ENCODE measurements around the gene SYCE1L.

The SYCE1L gene

DNA sequence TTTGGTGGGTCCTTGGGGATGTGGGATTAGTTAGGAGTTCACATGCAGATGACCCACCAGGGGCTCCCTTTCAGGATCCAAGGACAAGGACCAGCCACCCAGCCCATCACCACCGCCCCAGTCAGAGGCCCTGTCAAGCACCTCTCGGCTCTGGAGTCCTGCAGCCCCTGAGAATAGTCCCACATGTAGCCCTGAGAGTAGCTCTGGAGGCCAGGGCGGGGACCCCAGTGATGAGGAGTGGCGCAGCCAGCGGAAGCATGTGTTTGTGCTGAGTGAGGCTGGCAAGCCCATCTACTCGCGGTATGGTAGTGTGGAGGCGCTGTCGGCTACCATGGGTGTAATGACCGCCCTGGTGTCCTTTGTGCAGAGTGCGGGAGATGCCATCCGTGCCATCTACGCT is 5.8 kb upstream of the SYCE1L start:
- TF ChIP-seq POLR2AphosphoS5 (IDR thresholded peaks at IDR 0.05; ENCODE audit: borderline replicate concordance, low read depth, low read length), result no peak
- Histone ChIP-seq H3K4me3 (no peak overlapping the region), H3K36me3 (ENCODE audit: insufficient read depth, low read length) (no peaks in the 10 kb centered on the region; the same call in 1 of the 2 replicates), H3K9ac (ENCODE audit: insufficient read length) (no peak overlapping the region), H3K27ac (no peak overlapping the region), H3K9me3 (ENCODE audit: low read depth, low read length) (no peaks in the 10 kb centered on the region)
- no peak for DNase-seq (ENCODE audit: low read depth, low spot score)

DNA sequence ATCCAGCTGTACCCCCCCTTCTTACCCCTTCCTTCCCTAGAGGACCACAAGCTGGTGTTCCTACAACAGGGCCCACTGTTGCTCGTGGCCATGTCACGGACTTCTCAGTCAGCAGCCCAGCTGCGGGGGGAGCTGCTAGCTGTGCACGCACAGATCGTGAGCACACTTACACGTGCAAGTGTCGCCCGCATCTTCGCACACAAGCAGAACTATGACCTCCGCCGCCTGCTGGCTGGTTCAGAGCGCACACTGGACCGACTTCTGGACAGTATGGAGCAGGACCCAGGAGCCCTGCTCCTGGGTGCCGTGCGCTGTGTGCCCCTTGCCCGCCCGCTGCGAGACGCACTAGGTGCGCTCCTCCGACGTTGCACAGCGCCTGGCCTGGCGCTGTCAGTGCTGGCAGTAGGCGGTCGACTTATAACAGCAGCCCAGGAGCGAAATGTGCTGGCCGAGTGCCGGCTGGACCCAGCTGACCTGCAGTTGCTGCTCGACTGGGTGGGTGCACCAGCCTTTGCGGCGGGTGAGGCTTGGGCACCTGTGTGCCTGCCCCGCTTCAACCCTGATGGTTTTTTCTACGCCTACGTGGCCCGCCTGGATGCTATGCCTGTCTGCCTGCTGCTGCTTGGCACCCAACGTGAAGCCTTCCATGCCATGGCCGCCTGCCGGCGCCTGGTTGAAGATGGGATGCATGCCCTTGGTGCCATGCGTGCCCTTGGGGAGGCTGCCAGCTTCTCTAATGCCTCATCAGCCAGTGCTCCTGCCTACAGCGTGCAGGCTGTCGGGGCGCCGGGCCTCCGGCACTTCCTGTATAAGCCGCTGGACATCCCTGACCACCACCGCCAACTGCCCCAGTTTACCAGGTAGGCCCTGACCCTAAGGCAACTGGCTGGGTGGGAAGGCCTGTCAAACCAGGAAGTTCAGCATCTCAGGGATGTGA is 4.6 kb upstream of the SYCE1L start:
- no peaks in the 10 kb centered on the region for H3K9me3 ChIP-seq (ENCODE audit: low read depth, low read length)
- no peak overlapping the region for H3K9ac ChIP-seq (ENCODE audit: insufficient read length)
- no peak overlapping the region for H3K27ac ChIP-seq
- no peak for TF ChIP-seq FOXP2 (optimal IDR thresholded peaks at IDR 0.05; ENCODE audit: control extremely low read depth, extremely low read length, insufficient read depth)
- no peak for TF ChIP-seq POLR2AphosphoS5 (IDR thresholded peaks at IDR 0.05; ENCODE audit: borderline replicate concordance, low read depth, low read length)
- TF ChIP-seq EZH2 (IDR thresholded peaks at IDR 0.05), result no peak
- no peak overlapping the region for H3K4me3 ChIP-seq
- DNase-seq (ENCODE audit: low read depth, low spot score), result no peak
- H3K36me3 ChIP-seq (ENCODE audit: insufficient read depth, low read length), result no peaks in the 10 kb centered on the region; the same call in 1 of the 2 replicates

DNA sequence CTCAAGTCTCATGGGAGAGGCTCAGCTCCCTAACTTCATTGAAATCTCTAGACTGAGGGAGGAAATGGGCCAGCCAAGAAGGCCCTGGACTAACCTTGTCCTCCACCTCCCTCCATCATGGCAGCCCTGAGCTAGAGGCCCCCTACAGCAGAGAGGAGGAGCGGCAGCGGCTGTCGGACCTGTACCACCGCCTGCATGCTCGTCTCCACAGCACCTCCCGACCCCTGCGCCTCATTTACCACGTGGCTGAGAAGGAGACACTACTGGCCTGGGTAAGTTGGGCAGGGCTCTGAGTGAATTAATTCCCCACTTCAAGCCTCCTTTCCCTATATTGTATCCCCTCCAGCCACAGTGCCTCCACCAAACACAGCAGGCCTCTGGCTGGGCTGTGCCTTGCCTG is 3.8 kb upstream of the SYCE1L start:
- no peak for TF ChIP-seq EZH2 (IDR thresholded peaks at IDR 0.05)
- Histone ChIP-seq H3K9me3 (ENCODE audit: low read depth, low read length) (no peaks in the 10 kb centered on the region), H3K27ac (no peak overlapping the region), H3K36me3 (ENCODE audit: insufficient read depth, low read length) (no peaks in the 10 kb centered on the region; the same call in 1 of the 2 replicates), H3K9ac (ENCODE audit: insufficient read length) (no peak overlapping the region), H3K4me3 (no peak overlapping the region)
- no peak for DNase-seq (ENCODE audit: low read depth, low spot score)

DNA sequence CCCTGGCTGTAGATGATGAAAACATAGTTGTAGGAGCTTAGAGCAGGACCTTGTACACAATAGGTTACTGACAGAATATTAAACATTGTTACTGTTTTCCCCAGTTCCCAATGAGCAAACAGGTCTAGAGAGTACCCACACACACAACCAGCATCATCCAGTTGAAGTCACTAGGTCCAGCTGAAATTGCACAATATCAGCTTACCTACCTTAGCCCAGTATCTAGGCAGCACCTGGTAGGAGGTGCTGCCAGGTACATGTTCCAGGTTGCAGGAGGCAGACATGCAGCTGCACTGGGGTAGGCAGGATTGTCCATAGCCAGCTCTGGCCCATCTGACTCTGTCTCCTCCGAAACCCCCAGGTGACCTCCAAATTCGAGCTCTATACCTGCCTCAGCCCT is 1.5 kb upstream of the SYCE1L start:
- H3K9me3 ChIP-seq (ENCODE audit: low read depth, low read length), result no peaks in the 10 kb centered on the region
- H3K9ac ChIP-seq (ENCODE audit: insufficient read length), result no peak overlapping the region
- H3K4me3 ChIP-seq, result no peak overlapping the region
- no peak for TF ChIP-seq EZH2 (IDR thresholded peaks at IDR 0.05)
- TF ChIP-seq POLR2AphosphoS5 (IDR thresholded peaks at IDR 0.05; ENCODE audit: borderline replicate concordance, low read depth, low read length), result no peak
- TF ChIP-seq FOXP2 (optimal IDR thresholded peaks at IDR 0.05; ENCODE audit: control extremely low read depth, extremely low read length, insufficient read depth), result no peak
- H3K36me3 ChIP-seq (ENCODE audit: insufficient read depth, low read length), result no peaks in the 10 kb centered on the region; the same call in 1 of the 2 replicates
- H3K27ac ChIP-seq, result no peak overlapping the region
- DNase-seq (ENCODE audit: low read depth, low spot score), result no peak

DNA sequence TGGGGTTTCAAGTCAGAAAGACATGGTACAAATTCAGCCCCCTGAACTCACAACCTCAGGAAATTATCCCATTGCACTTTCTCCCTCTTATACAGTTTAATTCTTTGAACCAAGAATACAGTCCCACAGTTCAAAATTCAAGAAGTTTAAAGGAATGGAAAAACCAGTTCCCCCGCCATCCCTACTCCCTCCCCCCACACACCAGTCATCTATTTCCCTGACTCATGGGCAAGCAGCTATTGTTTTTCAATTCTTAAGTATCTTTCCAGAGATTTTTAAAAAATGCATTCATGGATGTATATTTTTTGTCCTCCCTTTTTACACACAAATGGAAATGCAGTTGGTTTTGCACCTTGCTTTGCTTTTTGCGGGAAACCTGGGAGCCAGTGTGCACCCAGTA is 7.3 kb downstream of the SYCE1L start:
- no peaks in the 10 kb centered on the region for H3K9me3 ChIP-seq (ENCODE audit: low read depth, low read length)

DNA sequence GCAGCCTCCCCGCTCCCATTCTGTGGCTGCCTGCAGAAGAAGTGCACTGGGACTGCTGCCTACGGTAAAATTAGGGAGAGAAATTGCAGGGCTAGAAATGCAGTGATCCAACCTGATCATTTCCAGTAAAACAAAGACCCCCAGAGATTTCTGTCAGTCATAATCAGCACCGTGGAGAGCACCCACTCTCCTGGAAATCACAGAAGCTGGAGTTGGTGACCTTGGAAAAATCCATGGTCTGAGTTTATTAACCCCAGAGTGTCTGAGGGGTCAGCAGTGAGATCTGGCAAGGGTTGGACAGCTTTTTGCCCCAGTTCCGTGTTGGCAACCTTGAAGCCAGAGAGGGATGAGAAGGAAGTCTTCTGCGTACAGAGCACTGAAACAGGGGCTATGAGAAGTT is 7.8 kb downstream of the SYCE1L start:
- no peak for DNase-seq (ENCODE audit: low read depth, low spot score)
- TF ChIP-seq EZH2 (IDR thresholded peaks at IDR 0.05), result no peak
- no peak for TF ChIP-seq FOXP2 (optimal IDR thresholded peaks at IDR 0.05; ENCODE audit: control extremely low read depth, extremely low read length, insufficient read depth)
- no peak for TF ChIP-seq POLR2AphosphoS5 (IDR thresholded peaks at IDR 0.05; ENCODE audit: borderline replicate concordance, low read depth, low read length)
- Histone ChIP-seq H3K36me3 (ENCODE audit: insufficient read depth, low read length) (no peaks in the 10 kb centered on the region), H3K27ac (no peak overlapping the region), H3K9ac (ENCODE audit: insufficient read length) (no peak overlapping the region), H3K4me3 (no peak overlapping the region), H3K9me3 (ENCODE audit: low read depth, low read length) (no peaks in the 10 kb centered on the region)

More for the DNA sequence above, 7.3 kb downstream of the SYCE1L start:
- no peak overlapping the region for H3K27ac ChIP-seq
- H3K36me3 ChIP-seq (ENCODE audit: insufficient read depth, low read length), result no peaks in the 10 kb centered on the region
- no peak overlapping the region for H3K9ac ChIP-seq (ENCODE audit: insufficient read length)
- no peak for DNase-seq (ENCODE audit: low read depth, low spot score)
- TF ChIP-seq FOXP2 (optimal IDR thresholded peaks at IDR 0.05; ENCODE audit: control extremely low read depth, extremely low read length, insufficient read depth), result no peak
- no peak for TF ChIP-seq POLR2AphosphoS5 (IDR thresholded peaks at IDR 0.05; ENCODE audit: borderline replicate concordance, low read depth, low read length)
- no peak for TF ChIP-seq EZH2 (IDR thresholded peaks at IDR 0.05)
- no peak overlapping the region for H3K4me3 ChIP-seq

DNA sequence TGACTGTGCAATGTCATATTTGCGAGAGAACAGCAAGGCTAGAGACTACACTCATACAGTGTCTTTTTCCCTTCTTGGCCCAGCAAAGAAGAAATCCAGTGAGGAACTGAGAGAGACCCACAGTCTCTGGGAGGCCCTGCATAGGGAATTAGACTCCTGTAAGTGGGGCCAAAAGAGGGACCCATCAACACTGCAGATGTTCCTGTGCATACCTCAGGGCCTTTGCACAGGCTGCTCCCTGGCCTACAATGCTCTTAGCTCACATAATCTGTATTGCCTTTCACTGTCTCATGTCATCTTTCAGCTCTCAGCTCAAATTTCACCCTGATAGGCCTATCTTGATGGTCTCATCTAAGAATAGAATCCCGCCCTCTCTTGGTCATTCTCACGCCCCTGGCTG is 9.2 kb downstream of the SYCE1L start:
- Histone ChIP-seq H3K9me3 (ENCODE audit: low read depth, low read length) (no peaks in the 10 kb centered on the region), H3K27ac (no peak overlapping the region), H3K9ac (ENCODE audit: insufficient read length) (no peak overlapping the region), H3K36me3 (ENCODE audit: insufficient read depth, low read length) (no peaks in the 10 kb centered on the region), H3K4me3 (no peak overlapping the region)
- TF ChIP-seq EZH2 (IDR thresholded peaks at IDR 0.05) (no peak), POLR2AphosphoS5 (IDR thresholded peaks at IDR 0.05; ENCODE audit: borderline replicate concordance, low read depth, low read length) (no peak), FOXP2 (optimal IDR thresholded peaks at IDR 0.05; ENCODE audit: control extremely low read depth, extremely low read length, insufficient read depth) (no peak)
- no peak for DNase-seq (ENCODE audit: low read depth, low spot score)

DNA sequence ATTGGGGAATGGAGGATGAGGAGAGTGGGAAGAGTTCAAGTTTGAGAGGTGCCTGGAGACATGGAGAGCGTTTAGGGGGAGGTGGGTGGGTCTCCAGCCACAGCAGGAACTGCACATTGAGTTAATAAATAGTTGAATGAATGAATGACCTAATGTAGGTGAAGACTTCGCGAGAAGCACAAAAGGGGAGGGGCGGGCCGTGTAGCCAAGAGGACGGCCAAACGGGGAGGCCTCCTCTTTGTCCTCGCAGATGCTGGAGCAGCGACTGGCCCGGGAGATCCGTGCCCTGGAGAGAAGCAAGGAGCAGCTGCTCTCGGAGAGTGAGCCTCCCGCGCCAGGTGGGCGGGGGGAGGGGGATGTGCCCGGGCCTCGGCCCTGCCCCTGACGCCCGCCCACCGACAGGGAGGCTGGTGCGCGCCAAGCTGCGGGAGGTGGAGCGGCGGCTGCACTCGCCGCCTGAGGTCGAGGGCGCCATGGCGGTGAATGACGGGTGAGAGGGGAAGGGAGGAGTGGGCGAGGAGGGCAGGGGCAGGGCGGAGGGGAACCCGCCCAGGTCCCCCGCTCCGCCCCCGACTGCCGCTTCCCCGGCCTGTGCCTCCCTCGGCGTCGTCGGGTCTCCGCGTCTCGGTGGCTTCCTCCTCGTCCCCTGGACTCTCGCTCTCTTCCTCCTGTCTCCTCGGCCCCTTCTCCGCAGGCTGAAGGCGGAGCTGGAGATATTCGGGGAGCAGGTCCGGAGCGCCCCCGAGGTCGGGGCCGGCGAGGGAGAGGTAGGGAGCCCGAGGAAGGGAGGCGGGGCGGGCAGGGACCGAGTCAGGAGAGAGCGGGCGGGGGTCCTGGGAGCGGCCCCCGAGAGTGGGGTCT is 12.9 kb downstream of the SYCE1L start:
- no peak overlapping the region for H3K27ac ChIP-seq
- DNase-seq (ENCODE audit: low read depth, low spot score), result no peak
- peak overlapping the region; percentile 80 for H3K4me3 ChIP-seq
- H3K36me3 ChIP-seq (ENCODE audit: insufficient read depth, low read length), result no peaks in the 10 kb centered on the region
- H3K9me3 ChIP-seq (ENCODE audit: low read depth, low read length), result no peaks in the 10 kb centered on the region
- TF ChIP-seq FOXP2 (optimal IDR thresholded peaks at IDR 0.05; ENCODE audit: control extremely low read depth, extremely low read length, insufficient read depth), result no peak
- no peak for TF ChIP-seq POLR2AphosphoS5 (IDR thresholded peaks at IDR 0.05; ENCODE audit: borderline replicate concordance, low read depth, low read length)
- no peak for TF ChIP-seq EZH2 (IDR thresholded peaks at IDR 0.05)
- H3K9ac ChIP-seq (ENCODE audit: insufficient read length), result peak overlapping the region; percentile 51

Measured in SK-N-MC (cell line).